Transverse colon (tissue), 4 donors: ENCODE results near the gene CRADD.

Experiments used
- CTCF ChIP-seq, 5 experiments: fragments of 200-600 bp in 3 of 5; fragments of 450-650 bp in 2 of 5; sonication (generic) in 3 of 5; IDR thresholded peaks; 1 replicate in 2 of 5; 2 replicates in 3 of 5; pipeline ENCODE4 v1.5.1; 2016 to 2017; ENCODE audit warnings: antibody characterized with exemption in 5 of 5, inconsistent platforms in 3 of 5, mild to moderate bottlenecking in 2 of 5, moderate library complexity in 1 of 5
- POLR2A ChIP-seq: fragments of 450-650 bp; IDR thresholded peaks from one replicate; pipeline ENCODE4 v1.6.1; 2016; ENCODE audit warnings: antibody characterized with exemption, mild to moderate bottlenecking, moderate library complexity
- POLR2AphosphoS5 ChIP-seq, 3 donors: sonication (generic); formaldehyde crosslinking; IDR thresholded peaks; one replicate each; pipeline ENCODE4 v1.6.1; 2016; ENCODE audit warnings: antibody characterized with exemption in 3 of 3

- TF ChIP-seq POLR2AphosphoS5 (IDR thresholded peaks at IDR 0.05) (no peak), CTCF (IDR thresholded peaks at IDR 0.05) (no peak), POLR2A (no peak)
Observed at GRCh38 chr12:93879476-93880421, 202.6 kb downstream of the CRADD start.
